Measurements from ENCODE around the gene SLC9A7. TPM values are rescaled to one million over a fixed set of nuclear protein-coding genes. Genes with fewer than 3 reads are reported as not detected.

The SLC9A7 gene
- polyA plus RNA-seq, 3 donors, result 4.3 to 4.7 (median 4.5) TPM

DNA sequence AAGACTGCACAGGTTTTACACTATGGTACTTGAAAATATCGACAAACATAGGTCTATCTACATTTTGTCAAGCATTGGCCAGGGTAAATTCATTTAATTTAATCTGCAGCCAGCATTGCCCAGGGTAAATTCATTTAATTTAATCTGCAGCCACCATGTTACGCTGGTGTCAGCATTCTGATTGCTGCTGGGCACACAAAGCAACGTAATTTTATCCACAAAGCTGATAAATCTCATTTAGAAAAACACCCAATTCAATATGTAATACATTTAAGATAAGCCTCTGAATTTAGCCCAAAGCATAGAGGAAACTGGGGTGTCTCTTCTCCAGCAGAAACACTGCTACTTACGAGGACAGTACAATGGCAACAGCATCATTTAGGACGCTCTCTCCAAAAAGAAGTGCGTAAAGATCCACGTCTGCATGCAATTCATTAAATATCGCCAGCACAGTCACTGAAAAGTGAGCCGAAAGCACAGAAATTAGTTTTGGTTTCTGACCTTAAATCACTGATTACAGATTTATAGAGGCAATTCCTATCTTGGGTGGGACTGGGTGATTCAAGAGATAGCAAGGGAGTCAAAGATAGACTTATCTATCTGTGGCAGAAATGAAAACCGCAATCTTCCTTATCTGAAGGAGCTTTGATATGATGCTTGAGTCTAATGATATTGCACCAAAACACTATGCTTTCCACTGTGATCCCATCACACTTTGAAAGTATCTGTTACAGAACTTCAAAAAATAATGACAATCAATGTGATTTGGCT lies 96.5 kb downstream of the SLC9A7 start:
- DNase-seq (ENCODE audit: low read depth in 3 of 3, low spot score in 2 of 3), result no peak

DNA sequence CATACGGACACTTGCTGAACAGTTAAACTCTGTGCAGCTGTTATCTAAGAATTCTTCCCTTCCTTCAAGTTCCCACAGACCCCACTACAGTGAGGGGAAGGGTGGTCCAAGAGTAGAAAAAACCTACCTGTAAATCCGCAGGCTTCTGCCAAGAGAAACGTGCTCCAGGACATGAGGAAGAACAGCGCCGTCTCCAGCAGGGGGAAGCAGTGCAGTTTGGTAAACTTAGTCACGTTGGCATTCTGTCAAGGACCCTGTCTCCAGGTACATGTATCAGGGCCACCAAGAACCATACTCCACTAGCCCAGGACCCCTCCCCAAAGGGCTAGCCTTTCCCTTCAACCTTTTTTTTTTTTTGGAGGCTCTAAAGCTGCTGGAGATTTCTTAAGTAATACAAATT lies 105.4 kb downstream of the SLC9A7 start:
- DNase-seq (ENCODE audit: low read depth in 3 of 3, low spot score in 2 of 3), result no peak

DNA sequence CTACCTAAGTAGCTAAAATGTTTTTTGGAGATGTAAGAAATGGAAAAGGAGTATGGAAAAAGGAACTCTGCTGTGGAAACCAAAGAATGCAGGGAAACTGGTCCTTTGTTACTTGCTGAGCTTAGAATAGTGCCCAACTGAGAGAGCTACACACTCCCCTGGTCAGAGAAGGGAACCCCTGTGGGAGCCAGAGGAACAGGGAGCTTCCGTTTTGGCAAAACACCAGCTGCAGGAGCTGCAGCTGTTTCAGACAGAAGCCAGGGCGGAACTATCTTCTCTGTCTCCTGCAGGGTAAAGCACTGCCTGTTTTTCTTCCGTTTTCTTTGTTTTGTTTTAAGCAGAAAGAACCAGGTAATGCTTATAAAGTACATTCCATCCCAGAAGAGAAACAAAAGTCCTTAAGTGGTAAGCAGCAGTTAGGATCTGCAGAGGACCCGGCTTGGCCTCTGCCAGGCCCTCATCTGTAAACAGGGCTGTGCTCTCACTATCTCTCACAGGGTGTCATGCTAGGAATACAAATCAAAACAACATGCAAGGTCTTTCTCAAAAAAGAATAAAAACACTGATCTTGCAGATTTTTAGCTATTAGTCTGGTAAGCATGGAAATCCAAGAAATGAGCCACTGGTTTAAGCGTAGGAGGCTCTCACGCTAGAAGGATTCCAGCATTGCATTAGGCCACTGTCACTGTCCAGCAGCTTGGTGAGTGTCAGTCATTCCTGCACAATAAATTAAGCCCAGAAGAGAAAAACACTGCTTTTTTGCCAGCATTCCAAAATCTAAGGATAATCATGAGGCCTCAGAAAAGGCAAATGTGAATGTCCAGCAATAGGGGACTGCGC lies 109.3 kb downstream of the SLC9A7 start:
- DNase-seq (ENCODE audit: low read depth in 3 of 3, low spot score in 2 of 3), result no peak

DNA sequence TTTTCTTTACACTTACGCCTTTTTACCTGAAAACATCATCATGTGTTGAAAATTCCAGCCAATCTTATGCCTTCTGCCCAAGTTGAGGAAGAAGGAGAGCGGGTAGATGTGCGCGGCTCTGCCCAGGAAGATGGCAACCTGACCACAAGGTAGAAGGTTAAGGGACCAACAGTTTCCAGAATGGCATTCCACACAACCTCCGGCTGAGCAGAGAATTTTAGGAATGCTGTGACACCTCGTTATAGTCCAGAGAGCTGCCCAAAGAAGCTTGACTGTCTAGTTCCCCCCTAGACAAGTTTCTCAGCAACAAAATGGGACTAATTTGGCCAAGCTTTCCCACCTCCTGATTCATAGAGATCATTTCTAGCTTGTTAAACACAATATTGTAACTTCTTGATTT lies 110.3 kb downstream of the SLC9A7 start:
- no peak for DNase-seq (ENCODE audit: low read depth in 3 of 3, low spot score in 2 of 3)

DNA sequence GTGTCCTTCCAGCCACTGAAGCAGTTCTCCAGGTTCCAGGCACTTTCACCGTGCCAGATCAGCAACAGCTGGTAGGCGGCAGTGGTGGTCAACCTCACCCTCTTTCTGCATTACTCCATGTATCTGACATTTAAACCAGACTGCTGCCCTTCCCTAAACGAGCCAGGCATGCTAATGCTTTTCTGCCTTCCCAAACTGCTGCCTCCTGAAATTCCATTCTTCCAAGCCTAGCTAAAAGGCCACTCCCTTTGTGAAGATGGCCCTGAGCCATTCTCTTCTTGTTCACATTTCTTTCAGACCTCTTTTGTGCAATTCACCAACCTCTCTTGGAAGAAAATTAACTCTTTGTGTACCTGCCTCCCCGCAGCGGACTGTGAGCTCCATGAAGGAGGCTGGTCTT lies 111.7 kb downstream of the SLC9A7 start:
- DNase-seq (ENCODE audit: low read depth in 3 of 3, low spot score in 2 of 3), result no peak

DNA sequence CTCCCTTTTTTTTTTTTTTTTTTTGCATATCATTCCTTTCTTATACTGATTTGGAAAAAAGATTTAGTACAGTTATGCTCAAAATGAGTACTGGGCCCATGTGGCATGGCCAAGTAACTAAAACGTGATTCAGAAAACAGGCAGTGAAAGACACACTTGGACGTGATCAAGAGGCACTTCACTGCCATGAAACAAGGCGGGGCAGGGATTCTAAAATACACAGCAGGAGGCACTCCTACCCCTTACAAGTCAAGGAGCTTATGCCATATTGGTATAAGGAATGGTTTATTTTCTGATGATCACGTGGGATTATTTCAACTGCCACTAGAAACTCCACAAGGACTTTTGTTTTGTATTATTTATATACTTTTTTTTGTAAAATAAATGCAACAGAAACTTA lies 113.3 kb downstream of the SLC9A7 start:
- DNase-seq (ENCODE audit: low read depth in 3 of 3, low spot score in 2 of 3), result no peak

DNA sequence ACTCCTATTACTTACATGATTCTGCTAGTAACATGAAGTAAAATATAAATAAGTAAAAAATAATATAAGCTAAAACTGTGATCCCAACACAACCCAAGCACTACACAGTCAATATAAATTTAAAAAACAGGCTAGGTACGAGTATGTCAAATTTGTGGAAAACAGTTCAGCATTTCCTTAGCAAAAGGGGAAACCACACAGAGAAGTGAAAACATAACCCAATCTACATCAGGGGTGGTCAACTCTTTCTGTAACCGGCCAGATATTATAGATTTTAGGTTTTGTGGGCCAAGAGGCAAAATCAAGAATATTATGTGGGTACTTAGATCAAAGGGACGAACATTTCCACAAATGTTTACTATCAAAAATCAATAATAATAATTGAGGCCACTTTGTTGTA lies 115.3 kb downstream of the SLC9A7 start:
- no peak for DNase-seq (ENCODE audit: low read depth in 3 of 3, low spot score in 2 of 3)

DNA sequence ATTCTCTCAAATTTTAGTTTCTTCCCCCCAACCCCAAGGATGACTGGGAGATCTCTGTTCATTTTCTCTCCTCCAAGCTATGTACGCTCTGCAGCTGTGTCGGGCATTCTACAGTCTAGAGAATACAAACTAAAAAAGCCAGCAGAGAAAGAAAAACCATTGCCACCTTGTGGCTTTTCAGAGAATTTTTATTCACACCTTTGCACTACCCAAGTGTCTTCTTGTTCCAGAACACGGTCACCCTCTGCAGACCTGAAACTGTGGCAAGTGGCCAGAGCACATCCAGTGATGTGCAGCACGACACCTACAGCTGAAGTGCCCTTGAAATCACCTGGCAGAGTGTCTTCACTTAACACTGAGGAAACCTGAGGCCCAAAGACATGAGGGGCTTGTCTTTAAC lies 116.8 kb downstream of the SLC9A7 start:
- DNase-seq (ENCODE audit: low read depth in 3 of 3, low spot score in 2 of 3), result no peak

DNA sequence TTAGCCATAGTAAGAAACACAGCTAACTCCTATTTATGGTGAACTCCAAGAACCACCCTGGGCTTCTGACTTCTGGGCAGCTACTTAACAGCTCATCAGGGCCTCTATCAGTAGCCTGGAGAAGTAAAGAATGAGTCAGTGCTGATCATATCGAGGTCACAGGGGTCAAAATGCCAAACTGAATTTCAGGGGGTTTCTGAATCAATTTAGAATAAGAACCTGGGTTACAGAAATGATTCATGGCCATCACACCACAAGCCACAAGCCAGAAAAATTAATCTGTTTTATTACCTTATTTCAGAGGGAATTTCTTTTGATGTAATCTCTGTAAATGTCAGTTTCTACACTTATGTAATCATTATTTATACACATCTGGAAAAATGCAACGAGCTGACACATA lies 121.0 kb downstream of the SLC9A7 start:
- no peak for DNase-seq (ENCODE audit: low read depth in 3 of 3, low spot score in 2 of 3)

DNA sequence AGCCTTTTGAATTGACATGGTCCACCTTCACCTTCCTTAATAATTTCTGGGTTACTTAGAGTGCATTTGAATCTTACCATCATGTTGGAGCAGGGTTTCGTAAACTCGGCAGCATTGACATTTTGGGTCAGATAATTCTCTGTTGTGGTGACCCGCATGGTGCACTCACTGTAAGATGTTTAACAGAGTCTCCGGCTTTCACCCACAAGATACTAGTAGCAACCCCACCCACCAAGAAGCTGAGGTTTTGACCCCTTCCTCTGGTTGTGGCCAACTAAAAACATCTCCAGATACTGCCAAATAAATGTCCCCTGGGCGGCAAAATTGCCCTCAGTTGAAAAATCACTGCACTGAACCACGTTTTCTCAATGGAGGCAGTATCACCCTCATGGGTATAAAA lies 122.7 kb downstream of the SLC9A7 start:
- DNase-seq (ENCODE audit: low read depth in 3 of 3, low spot score in 2 of 3), result no peak

DNA sequence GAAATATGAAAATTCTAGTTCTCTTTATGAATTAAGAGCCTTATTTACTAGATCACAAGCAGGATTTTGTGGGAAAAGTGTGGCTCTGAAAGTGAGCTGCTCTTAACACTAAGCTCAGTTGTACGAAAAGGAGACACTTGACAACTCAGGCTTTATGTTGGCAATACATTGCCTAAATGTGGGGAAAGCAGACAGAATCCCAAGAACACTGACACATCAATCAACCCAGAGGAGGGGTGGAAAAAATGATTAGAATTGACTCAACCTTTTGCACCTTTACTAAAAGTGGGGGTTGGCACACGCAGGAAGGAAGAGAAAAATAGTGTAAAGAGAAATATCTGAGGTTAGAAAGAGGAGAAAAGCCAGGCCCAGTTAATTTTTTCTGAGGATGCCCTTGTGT lies 123.7 kb downstream of the SLC9A7 start:
- no peak for DNase-seq (ENCODE audit: low read depth in 3 of 3, low spot score in 2 of 3)

DNA sequence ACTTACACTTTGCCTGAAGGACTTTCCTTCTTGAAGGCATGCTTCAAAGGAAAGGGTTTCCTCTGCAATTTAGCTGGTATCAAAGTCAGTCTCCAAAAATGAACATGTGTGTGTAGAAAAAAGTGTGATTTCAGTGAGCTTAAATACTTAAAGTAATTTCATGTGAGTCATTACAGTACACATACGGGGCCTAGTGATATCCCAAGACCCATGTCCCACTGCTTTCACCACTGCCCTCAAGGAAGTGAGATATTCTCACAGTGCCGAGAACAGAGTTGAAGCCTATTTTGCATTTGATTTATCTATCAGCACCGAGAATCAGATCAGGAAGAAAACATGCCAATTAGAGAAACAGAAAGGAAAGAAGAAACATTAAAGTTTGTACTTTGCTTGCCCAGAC lies 124.3 kb downstream of the SLC9A7 start:
- DNase-seq (ENCODE audit: low read depth in 3 of 3, low spot score in 2 of 3), result no peak

DNA sequence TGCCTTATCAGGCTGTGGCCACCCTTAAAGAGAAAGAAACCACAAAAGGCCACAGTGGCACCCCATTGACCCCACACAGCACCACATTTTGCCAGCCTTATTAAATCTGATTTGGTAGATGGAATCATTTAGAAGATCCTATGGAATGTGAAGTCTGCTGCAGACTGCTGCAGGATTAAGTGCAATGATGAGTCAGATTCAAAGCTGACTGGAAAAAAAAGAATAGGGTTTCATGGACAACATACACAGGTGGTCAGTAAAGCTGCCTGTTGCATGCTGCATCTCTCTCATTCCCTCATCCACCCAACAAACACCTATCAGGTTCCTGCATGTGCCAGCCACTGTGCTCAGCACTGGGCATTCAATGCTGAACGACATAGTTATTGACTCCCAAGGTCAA lies 128.8 kb downstream of the SLC9A7 start:
- no peak for DNase-seq (ENCODE audit: low read depth in 3 of 3, low spot score in 2 of 3)

DNA sequence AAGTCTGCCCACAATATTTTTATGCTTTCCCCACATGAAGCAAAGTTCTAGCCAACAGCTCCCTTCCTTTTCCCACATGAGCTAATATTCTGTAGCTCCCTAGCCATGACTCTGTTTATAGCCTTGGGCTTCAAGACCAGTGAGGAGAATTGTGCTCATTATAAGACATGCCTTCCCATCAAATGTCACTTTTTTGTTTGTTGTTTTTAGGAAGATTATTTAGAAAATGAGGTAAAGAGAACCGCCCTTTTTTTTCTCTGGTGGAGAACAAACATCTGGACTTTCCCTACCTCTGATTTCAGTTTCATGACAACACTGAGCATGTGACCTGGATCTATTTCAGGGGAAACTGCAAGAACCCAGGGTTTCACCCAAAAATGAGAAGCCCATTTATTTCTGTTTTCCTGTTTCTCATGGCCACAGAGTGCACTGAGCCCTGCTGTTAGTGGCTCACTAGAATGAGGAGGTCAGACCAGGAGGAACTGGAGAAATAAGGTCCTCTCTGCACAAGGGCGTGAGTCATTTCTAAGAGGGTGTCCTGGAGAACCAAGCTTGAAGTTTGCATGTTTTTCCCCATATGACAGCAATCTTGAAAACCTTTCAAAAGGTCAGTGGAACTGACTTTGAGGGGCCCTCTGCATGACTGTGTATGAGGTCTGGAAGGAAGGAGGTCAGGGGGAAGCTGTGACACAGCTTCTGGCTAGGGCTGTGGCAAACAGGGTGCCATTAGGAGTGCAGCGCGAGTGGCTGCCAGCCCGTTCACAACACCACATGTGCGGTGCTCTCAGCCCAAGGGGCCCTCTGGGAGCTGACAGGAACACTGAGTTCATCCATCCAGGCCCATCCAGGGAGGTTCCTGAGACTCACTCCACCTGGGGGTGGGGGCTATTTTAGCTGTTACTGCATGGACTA lies 130.2 kb downstream of the SLC9A7 start:
- no peak for DNase-seq (ENCODE audit: low read depth in 3 of 3, low spot score in 2 of 3)

DNA sequence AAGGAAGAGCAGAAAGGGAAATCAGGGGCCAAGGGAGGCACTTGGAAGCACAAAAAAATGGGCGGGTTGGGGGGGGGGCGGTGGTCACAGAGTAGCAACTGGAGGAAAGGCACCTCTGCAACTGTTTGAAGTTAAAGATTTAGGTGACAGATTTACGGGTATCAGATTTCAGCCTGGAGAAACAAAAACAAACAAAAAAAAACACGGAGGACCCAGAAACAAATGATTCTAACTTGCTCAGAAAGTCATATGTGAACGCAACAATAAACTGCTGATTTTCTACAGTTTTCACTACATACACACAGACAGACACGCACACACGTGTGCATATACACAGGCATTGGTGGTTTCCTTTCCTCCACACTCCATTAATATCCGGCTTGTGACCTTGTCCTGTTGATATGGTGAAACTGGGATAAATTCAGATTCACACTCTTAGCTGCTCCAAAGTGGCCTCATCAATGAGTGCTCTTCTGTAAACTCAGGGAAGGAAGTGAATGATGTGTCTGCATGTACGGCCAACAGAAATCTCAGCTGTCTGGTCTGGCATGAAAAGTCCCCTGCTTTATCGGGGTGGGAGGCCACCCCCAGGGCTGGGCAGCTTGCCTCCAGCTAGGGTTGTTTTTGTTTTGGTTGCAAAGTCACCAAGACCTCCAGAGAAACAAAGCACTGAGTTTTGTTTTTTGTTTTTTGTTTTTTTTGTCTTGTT lies 131.1 kb downstream of the SLC9A7 start:
- DNase-seq (ENCODE audit: low read depth in 3 of 3, low spot score in 2 of 3), result no peak

DNA sequence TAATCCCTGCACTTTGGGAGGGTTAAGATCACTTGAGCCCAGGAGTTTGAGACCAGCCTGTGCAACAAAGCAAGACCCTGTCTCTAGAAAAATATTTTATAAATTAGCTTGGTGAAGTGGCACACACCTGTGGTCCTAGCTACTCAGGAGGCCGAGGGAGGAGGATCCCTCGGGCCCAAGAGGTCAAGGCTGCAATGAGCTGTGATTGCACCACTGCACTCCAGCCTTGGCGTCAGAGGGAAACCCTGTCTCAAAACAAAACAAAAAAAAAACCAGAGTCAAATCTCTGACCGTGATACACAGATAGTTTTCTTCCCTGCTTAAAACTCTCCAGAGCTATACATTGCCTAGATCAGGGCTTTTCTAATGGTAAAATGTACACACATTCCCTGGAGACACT lies 131.9 kb downstream of the SLC9A7 start:
- DNase-seq (ENCODE audit: low read depth in 3 of 3, low spot score in 2 of 3), result no peak

DNA sequence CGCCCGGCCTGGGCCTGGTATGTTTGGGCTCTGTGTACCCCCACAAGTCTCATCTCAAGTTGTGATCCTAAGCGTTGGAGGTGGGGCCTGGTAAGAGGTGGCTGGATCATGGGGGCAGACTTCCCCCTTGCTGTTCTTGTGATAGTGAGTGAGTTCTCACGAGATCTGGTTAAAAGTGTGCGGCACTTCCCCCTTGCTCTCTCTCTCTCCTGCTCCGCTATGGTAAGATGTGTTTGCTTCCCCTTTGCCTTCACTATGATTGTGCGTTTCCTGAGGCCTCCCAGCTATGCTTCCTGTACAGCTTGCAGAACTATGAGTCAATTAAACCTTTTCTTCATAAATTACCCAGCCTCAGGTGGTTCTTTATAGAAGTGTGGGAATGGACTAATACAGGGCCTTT lies 132.4 kb downstream of the SLC9A7 start:
- DNase-seq (ENCODE audit: low read depth in 3 of 3, low spot score in 2 of 3), result no peak

DNA sequence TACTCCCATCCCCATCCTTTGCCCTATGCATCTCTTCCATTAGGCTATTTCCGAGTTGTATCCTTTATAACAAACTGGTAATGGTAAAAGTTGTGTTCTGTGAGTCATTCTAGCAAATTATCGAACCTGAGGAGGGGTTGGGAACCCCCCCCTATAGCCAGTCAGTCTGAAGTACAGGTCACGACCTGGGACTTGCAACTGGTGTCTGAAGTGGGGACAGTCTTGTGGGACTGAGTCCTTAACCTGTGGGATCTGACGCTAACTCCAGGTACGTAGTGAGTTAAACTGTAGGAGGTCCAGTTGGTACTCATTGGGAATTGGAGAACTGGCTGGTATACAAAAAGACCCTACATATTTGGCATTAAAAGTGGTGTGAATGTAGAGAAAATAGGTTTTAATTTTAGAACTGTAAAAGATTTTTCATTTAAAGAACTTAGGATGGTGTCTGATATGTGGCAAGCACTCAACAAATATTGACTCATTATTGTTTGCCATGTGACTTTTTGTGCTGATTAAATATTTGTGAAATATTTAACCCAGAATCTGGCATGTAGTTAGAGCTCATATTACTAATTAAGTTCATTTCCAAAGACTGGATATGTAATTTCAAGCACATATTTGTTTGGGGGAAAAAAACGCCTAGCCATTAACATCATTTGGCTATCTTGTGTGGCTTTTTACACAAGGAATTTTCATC lies 134.7 kb downstream of the SLC9A7 start:
- DNase-seq (ENCODE audit: low read depth in 3 of 3, low spot score in 2 of 3), result no peak

DNA sequence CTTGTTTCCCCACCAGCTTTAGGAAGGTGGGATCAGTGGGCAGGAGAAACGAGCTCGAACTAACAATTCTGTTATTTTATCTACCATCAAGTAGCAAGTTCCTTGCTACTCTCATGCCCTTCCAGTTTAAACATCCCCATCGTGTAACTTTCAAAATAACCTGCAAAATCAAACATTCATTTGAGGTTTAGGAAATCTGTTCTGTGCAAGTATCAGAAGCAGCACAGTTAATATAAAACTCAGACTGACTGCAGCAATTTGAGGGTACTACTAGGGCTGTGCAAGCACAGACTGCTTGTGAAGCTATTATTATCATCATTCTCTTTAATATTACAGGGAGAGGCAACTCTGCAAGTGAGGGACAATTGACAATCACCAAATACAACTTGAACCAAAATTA lies 137.3 kb downstream of the SLC9A7 start:
- DNase-seq (ENCODE audit: low read depth in 3 of 3, low spot score in 2 of 3), result no peak

DNA sequence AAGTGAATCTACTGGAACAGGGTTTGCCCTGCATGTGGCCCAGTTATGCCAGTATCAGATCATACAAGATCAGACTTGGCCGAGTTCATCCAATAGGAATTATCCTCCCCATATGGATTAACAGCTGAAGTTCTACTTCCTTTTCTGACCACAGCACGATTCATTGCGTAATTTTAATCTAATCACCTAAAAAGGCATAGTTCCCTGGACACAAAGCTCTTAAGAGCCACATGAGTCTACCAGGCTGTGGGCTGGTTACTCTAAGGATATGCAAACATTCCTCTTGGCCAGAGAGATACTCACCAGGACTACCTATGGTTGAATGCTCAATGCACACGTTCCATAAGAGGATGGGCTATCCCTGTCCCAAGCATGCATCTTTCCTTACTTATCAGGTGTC lies 138.4 kb downstream of the SLC9A7 start:
- DNase-seq (ENCODE audit: low read depth in 3 of 3, low spot score in 2 of 3), result no peak
